Sigmoid colon (tissue), 7 donors: ENCODE measurements around the gene CENATAC. TPM values are rescaled to one million over a fixed set of nuclear protein-coding genes. Genes with fewer than 3 reads are reported as not detected.
A peak's percentile ranks its signal among the peaks of the same experiment; 100 is the strongest.

Source experiments
- DNase-seq: peaks from one replicate; pipeline ENCODE4 v3.0.0-alpha.2; 2019
- H3K27ac ChIP-seq, 4 donors: fragments of 200-600 bp; sonication (generic); one replicate each; pipeline ENCODE4 v1.5.1; 2016 to 2019; ENCODE audit warnings: mild to moderate bottlenecking in 1 of 4
- H3K27me3 ChIP-seq, 3 donors: fragments of 200-600 bp; sonication (generic); one replicate each; pipeline ENCODE4 v1.5.1; 2019; ENCODE audit warnings: mild to moderate bottlenecking in 1 of 3
- H3K36me3 ChIP-seq, 4 donors: fragments of 200-600 bp; sonication (generic); one replicate each; pipeline ENCODE4 v1.5.1; 2016 to 2019
- H3K4me1 ChIP-seq, 4 donors: fragments of 200-600 bp; sonication (generic); one replicate each; pipeline ENCODE4 v1.5.1; 2017 to 2019
- H3K4me3 ChIP-seq, 4 donors: fragments of 200-600 bp; sonication (generic); one replicate each; pipeline ENCODE4 v1.5.1; 2017 to 2019; ENCODE audit warnings: mild to moderate bottlenecking in 2 of 4, moderate library complexity in 1 of 4
- H3K9me3 ChIP-seq, 4 donors: fragments of 200-600 bp in 3 of 4; sonication (generic) in 3 of 4; one replicate each; pipeline versions ENCODE4 v1.5.1 to v1.6.1; 2013 to 2019
- EP300 ChIP-seq, 4 donors: sonication (generic); formaldehyde crosslinking; IDR thresholded peaks; one replicate each; pipeline ENCODE4 v1.6.1; 2017; ENCODE audit warnings: antibody characterized with exemption in 4 of 4
- POLR2A ChIP-seq, 2 donors: fragments of 450-650 bp; IDR thresholded peaks; one replicate each; pipeline ENCODE4 v1.6.1; 2016; ENCODE audit warnings: antibody characterized with exemption in 2 of 2, mild to moderate bottlenecking in 2 of 2, moderate library complexity in 2 of 2
- POLR2AphosphoS5 ChIP-seq, 4 donors: sonication (generic); formaldehyde crosslinking; IDR thresholded peaks; one replicate each; pipeline ENCODE4 v1.6.1; 2017; ENCODE audit warnings: antibody characterized with exemption in 4 of 4
- WGBS, 2 donors: extraction: QIAGEN DNeasy Blood & Tissue Kit; methylation state at CpG; one replicate each; pipeline ENCODE4 v1.1.7; 2013; 5-methylcytosine and 5-hydroxymethylcytosine counted together
- intact Hi-C: fragments of 100-400 bp; cut with DNase I; formaldehyde crosslinking; loops from one replicate; pipeline ENCODE4 v1.15.1; 2023
- polyA plus RNA-seq, 3 donors: library from polyadenylated mRNA; stranded (reverse); fragments of 200-250 nt; gene quantifications; one replicate each; pipeline ENCODE4 v1.2.3, GENCODE V29; 2013
- total RNA-seq, 4 donors: library from RNA; depleted of rRNA; stranded (reverse); fragments of >200 nt; gene quantifications; one replicate each; pipeline ENCODE4 v1.1.0, GENCODE V29; 2016
- TF ChIP-seq, protein P1 (sequence below), 4 experiments: fragments of 450-650 bp in 3 of 4; fragments of 200-600 bp in 1 of 4; IDR thresholded peaks; one replicate each; pipeline ENCODE4 v1.5.1; 2016 to 2019; ENCODE audit warnings: antibody characterized with exemption in 4 of 4, mild to moderate bottlenecking in 3 of 4, moderate library complexity in 2 of 4
- donor health status: healthy with polysubstance abuse.
- donor health status: Bipolar disorder and iron deficiency.
- donor health status: healthy.

The CENATAC gene
- total and polyA plus RNA-seq, 7 donors = 5.3 to 60.5 (median 29.6) TPM

DNA sequence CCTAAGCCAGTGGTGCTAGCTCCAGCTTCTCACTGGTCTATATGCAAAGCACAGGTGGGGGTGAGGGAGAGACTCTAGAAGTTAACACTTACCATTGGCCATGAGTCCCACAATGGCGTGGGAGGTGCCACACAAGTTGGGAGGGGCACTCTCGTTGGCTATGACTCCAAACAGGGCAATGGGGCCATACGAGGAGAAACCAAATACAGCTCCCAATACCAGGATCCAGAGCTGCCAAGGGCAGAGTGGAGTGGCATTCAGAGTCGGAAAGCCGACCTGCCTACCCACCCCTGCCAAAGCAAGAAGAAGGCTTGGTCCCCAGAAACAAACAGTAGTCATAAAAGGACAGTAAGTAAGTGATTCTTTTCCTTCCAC is 27.1 kb downstream of the CENATAC start:
- Histone ChIP-seq H3K36me3 (peaks cover 14 to 67% (median 24%) of the 10 kb centered on the region in 4 donors), H3K27me3 (no peaks in the 10 kb centered on the region), H3K4me1 (peaks cover 0 to 28% (median 26%) of the 10 kb centered on the region in 4 donors), H3K4me3 (no peak overlapping the region), H3K9me3 (no peaks in the 10 kb centered on the region), H3K27ac (peak overlapping the region in 1 of 4 donors; percentile 15)
- peak; percentile 53 for DNase-seq
- WGBS, 2 donors = 65 to 79% methylated on average over 5 of the region's 5 CpGs
- intact Hi-C loops = no loop called here
- TF ChIP-seq EP300 (IDR thresholded peaks at IDR 0.05) (no peak), POLR2AphosphoS5 (IDR thresholded peaks at IDR 0.05) (no peak), POLR2A (IDR thresholded peaks at IDR 0.05) (no peak)
- TF ChIP-seq, protein P1, sequence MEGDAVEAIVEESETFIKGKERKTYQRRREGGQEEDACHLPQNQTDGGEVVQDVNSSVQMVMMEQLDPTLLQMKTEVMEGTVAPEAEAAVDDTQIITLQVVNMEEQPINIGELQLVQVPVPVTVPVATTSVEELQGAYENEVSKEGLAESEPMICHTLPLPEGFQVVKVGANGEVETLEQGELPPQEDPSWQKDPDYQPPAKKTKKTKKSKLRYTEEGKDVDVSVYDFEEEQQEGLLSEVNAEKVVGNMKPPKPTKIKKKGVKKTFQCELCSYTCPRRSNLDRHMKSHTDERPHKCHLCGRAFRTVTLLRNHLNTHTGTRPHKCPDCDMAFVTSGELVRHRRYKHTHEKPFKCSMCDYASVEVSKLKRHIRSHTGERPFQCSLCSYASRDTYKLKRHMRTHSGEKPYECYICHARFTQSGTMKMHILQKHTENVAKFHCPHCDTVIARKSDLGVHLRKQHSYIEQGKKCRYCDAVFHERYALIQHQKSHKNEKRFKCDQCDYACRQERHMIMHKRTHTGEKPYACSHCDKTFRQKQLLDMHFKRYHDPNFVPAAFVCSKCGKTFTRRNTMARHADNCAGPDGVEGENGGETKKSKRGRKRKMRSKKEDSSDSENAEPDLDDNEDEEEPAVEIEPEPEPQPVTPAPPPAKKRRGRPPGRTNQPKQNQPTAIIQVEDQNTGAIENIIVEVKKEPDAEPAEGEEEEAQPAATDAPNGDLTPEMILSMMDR (IDR thresholded peaks at IDR 0.05) = no peak

DNA sequence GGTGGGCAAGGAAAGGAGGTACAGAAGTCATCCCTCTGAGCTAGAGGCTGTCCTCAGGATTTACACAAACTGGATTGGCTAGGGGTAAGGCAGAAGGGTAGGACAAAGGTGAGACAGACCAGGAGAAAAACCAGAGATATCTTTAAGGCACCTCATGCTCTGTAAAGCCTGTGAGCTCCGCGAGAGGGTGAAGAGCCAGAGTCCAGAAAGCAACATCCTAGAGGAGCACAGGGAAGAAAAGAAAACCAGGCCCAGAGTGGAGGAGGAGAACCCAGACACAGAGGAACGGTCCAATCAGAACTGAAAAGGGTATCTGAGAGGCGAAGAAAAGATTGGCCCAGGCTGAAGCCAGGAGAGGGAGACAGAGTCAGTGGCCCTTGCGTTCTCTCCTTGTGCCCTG is 27.6 kb downstream of the CENATAC start:
- Histone ChIP-seq H3K36me3 (peaks cover 14 to 62% (median 24%) of the 10 kb centered on the region in 4 donors), H3K27me3 (no peaks in the 10 kb centered on the region), H3K4me1 (peaks cover 0 to 28% (median 23%) of the 10 kb centered on the region in 4 donors), H3K27ac (no peak overlapping the region), H3K4me3 (no peak overlapping the region), H3K9me3 (no peaks in the 10 kb centered on the region)
- intact Hi-C loops = no loop called here
- WGBS, 2 donors = 88 to 95% methylated on average over 5 of the region's 5 CpGs
- TF ChIP-seq EP300 (IDR thresholded peaks at IDR 0.05) = no peak
- DNase-seq = peak; percentile 18

DNA sequence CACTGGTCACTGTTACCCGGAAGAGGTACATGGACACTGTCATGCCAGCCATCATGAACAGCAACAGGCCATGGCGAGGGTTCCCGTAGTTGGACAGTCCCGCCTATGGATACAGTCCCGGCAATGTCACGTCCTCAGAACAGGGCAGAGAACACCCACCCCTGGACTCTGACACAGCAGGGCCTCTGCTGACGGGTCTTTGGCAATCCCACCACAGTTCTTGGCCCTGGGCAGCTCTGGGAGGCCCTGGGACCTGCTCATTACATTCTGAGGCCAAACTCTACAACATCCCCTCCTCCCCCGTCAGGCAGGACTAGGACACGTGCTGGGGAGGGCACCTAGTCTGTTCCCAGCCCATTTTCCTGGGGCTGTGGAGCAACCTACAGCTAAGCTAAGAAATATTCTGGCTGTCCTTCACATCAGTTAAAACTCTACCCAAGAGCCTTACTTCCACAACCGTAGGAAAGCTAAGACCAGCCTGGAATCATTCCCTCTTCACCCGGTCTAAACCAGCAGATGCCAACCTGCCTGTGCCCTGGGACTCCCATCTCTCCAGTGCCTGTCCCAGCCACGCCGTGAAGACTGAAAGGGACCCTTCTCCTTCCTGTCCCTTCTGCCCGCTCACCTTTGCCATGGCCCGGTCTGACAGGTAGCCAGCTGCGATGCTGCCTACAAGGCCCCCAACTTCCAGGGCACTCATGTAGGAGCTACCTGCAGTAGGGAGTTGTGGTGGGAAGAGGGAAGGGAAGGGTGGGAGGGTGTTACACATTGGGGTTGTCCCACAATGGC is 28.2 kb downstream of the CENATAC start:
- TF ChIP-seq EP300 (IDR thresholded peaks at IDR 0.05) (no peak), POLR2A (IDR thresholded peaks at IDR 0.05) (no peak), POLR2AphosphoS5 (IDR thresholded peaks at IDR 0.05) (no peak)
- TF ChIP-seq, protein P1 (IDR thresholded peaks at IDR 0.05) = no peak
- DNase-seq = peak; percentile 47
- intact Hi-C loops = no loop called here
- 89 to 91% methylated on average over 16 of the region's 16 CpGs for WGBS, 2 donors
- Histone ChIP-seq H3K27ac (no peak overlapping the region), H3K9me3 (no peaks in the 10 kb centered on the region), H3K36me3 (peaks cover 14 to 56% (median 24%) of the 10 kb centered on the region in 4 donors), H3K4me3 (no peak overlapping the region), H3K27me3 (no peaks in the 10 kb centered on the region), H3K4me1 (peaks cover 0 to 22% (median 20%) of the 10 kb centered on the region in 4 donors)

DNA sequence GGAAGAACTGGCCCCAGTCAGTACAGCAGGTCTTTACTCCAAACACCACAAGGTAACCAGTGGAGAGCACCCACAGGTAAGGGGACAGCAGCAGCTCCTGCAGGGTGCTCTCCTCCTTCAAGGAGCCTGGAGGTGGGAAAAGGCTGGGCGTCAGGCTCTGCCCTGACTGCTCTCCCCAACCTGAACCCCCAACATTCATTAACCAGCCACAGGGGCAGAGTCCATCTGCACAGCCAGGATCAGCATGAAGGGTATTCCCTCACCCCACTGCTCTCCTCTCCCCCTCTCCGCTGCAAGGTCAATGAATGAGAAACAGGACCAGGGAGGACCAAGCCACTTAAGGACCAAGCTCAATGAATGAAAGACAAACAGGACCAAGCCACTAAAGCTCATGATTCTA is 29.0 kb downstream of the CENATAC start:
- peaks cover 14 to 48% (median 19%) of the 10 kb centered on the region in 4 donors for H3K36me3 ChIP-seq
- H3K4me3 ChIP-seq = no peak overlapping the region
- no peaks in the 10 kb centered on the region for H3K9me3 ChIP-seq
- intact Hi-C loops = no loop called here
- WGBS, 2 donors = 27 to 68% methylated on average over 2 of the region's 2 CpGs
- peaks cover 0 to 19% (median 16%) of the 10 kb centered on the region in 4 donors for H3K4me1 ChIP-seq
- H3K27me3 ChIP-seq = no peaks in the 10 kb centered on the region
- H3K27ac ChIP-seq = no peak overlapping the region
- TF ChIP-seq, protein P1 (IDR thresholded peaks at IDR 0.05) = no peak
- TF ChIP-seq POLR2AphosphoS5 (IDR thresholded peaks at IDR 0.05) = no peak
- TF ChIP-seq POLR2A (IDR thresholded peaks at IDR 0.05) = no peak
- no peak for TF ChIP-seq EP300 (IDR thresholded peaks at IDR 0.05)
- DNase-seq = no peak

DNA sequence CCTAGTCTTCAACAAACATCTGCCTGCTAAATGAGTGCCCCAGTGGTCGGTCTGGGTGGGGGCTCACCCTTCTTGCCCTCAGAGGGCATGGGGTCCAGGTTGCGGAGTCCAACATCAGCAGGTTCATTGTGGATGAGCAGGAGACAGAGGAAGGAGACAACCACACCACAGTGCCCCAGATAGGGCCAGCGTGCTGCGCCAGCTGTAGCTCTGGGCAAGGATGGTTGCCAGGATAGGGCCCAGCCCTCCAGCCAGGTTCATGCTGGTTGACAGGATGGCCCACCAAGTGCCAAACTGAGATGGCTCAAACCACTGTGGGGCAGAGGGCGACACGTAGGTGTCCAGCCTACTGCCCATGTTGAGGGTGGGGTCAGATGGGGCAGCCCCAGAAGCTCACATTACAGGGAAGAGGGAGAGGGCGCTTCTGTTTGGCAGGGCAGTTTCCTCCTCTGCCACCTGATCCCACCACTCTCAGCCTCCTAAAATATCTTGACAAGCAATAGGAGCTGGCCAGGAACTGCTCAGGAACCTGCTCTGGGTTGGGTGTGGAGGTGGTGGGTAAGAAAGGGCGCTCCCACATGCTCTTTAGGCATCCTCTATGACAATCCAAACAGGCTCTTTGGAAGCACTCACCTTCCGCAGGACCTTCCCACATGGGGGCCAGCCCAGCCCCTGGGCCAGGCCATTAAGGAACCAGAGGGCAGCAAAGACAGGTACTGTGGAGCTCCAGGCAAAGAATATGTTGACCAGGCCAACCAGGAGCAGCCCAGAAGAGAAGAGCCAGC is 29.8 kb downstream of the CENATAC start:
- H3K36me3 ChIP-seq = peaks cover 12 to 40% (median 14%) of the 10 kb centered on the region in 4 donors
- H3K4me3 ChIP-seq = no peak overlapping the region
- 74 to 94% methylated on average over 9 of the region's 9 CpGs for WGBS, 2 donors
- TF ChIP-seq POLR2AphosphoS5 (IDR thresholded peaks at IDR 0.05) (no peak), POLR2A (IDR thresholded peaks at IDR 0.05) (no peak), EP300 (IDR thresholded peaks at IDR 0.05) (no peak)
- TF ChIP-seq, protein P1 (IDR thresholded peaks at IDR 0.05) = no peak
- H3K4me1 ChIP-seq = peaks cover 0 to 17% (median 16%) of the 10 kb centered on the region in 4 donors
- H3K27ac ChIP-seq = no peak overlapping the region
- no peaks in the 10 kb centered on the region for H3K9me3 ChIP-seq
- no peak for DNase-seq
- intact Hi-C loops = no loop called here
- H3K27me3 ChIP-seq = no peaks in the 10 kb centered on the region
